AG09309 (cell line): ENCODE measurements around the gene NSDHL.

ENCODE experiments used
- DNase-seq: peaks from one replicate; pipeline ENCODE4 v3.0.0-alpha.2; 2010; ENCODE audit warnings: low read depth
- H3K4me3 ChIP-seq: 2 replicates; pipeline ENCODE4 v1.5.1; 2011; ENCODE audit warnings: mild to moderate bottlenecking, low read depth, low read length, moderate library complexity; ENCODE audit not compliant: control insufficient read depth
- TF ChIP-seq, protein P1 (sequence below): IDR thresholded peaks from 2 replicates; pipeline ENCODE4 v1.5.1; 2011; ENCODE audit warnings: mild to moderate bottlenecking, low read depth, low read length, inconsistent platforms; ENCODE audit not compliant: insufficient read depth, control insufficient read depth; ENCODE audit errors: missing control alignments

NSDHL gene

DNA sequence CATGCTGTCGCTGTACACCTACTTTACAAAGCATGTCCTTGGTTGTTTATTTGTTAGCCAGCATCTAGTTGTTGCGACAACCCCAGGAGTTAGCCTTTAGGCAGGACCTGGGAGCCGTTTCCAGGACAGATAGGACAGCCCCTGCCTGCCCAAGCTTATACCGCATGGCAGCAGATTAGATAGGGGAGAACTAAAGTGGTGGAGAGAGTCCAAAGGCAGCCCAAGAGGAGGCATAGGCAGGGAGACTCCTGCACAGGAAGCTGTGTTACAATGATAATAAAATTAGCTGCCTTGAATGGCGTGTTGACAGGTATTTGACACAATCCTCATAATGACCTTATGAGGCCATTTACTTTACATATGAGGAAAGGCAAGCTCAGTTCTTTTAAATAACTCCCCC lies 13.0 kb downstream of the NSDHL start:
- TF ChIP-seq, protein P1, sequence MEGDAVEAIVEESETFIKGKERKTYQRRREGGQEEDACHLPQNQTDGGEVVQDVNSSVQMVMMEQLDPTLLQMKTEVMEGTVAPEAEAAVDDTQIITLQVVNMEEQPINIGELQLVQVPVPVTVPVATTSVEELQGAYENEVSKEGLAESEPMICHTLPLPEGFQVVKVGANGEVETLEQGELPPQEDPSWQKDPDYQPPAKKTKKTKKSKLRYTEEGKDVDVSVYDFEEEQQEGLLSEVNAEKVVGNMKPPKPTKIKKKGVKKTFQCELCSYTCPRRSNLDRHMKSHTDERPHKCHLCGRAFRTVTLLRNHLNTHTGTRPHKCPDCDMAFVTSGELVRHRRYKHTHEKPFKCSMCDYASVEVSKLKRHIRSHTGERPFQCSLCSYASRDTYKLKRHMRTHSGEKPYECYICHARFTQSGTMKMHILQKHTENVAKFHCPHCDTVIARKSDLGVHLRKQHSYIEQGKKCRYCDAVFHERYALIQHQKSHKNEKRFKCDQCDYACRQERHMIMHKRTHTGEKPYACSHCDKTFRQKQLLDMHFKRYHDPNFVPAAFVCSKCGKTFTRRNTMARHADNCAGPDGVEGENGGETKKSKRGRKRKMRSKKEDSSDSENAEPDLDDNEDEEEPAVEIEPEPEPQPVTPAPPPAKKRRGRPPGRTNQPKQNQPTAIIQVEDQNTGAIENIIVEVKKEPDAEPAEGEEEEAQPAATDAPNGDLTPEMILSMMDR, result no peak
- no peak for DNase-seq
- H3K4me3 ChIP-seq, result no peak overlapping the region

DNA sequence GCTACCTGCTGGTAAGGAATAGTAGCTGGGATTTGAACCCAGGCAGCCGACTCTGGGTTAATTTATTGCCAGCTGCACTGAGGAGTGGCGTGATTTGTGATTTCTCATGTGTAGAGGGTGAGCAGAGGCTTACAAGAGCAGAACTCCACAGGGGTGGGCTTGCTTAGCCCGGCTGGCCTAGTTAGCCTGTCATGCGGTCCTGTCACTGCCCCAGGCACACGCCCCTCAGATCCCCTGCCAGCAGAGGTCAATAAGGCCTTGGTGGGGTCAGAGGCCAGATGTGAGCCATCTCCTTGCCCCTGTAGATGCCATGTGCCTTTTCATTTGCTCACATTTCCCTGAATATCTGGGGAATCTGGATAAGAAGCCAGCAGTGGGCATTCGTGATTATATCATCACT lies 13.4 kb downstream of the NSDHL start:
- no peak overlapping the region for H3K4me3 ChIP-seq
- TF ChIP-seq, protein P1, result no peak
- no peak for DNase-seq

DNA sequence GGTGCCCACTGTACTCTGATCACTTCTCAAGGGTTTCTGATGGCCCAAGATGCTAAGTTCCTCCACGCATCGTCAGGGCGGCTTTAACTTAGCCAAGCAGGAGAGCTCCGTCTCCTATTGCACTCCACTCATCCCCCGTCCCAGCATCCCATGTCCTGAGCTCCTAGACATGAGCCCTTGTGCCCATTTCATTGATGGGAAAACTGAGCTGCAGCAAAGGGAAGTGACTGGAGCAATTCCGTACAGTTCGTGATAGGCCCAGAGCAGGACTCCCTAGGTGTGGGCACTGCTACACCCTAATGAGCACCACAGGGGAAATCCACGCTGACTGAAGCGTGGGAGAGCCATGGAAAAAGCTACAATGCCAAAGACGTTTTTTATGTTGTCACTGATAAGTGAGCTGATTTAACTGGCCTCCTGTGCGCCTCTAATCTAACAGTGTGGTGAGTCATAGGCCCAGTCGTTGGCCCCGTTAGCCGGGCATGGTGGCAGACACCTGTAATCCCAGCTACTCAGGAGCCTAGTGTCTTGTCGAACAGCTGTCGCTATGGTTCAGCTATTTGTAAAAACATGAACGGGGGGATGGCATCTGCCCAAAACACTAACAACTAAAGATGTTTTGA lies 14.9 kb downstream of the NSDHL start:
- TF ChIP-seq, protein P1, result no peak
- H3K4me3 ChIP-seq, result no peak overlapping the region
- DNase-seq, result no peak

DNA sequence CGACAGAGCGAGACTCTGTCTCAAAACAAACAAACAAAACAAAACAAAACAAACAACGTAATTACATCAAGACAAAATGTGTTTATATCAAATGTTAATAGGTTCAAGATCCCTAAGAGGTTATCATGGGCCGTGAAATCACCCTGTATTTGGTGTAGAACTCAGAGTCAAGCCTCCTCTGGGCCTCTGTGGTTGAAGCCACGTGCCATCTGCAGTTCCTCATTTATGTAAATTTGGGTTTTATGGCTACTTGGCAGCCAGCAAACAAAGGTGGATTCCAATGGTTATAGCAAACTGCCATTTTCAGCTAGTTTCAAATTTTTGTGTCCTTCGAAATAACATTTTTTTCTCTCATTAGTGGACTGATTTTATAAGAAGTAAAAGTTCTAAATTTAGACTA lies 16.4 kb downstream of the NSDHL start:
- no peak for DNase-seq
- no peak overlapping the region for H3K4me3 ChIP-seq
- TF ChIP-seq, protein P1, result no peak

DNA sequence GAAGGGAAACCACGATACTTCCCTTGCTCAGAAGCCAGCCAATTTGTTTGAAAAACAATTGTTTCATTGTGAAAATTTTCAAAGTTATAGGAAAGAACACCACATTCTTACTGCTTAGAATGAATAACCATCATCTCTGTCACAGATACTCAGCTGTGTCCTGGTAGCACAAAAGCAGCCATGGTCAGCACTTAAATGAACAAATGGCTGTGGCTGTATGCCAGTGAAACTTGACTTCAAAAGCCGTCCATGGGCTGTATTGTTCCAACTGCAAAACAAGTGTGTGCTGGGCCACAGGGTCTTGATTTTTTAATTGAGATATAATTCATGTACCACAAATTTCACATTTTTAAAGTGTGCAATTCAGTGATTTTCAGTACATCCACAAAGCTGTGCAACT lies 19.6 kb downstream of the NSDHL start:
- TF ChIP-seq, protein P1, result no peak
- DNase-seq, result no peak

DNA sequence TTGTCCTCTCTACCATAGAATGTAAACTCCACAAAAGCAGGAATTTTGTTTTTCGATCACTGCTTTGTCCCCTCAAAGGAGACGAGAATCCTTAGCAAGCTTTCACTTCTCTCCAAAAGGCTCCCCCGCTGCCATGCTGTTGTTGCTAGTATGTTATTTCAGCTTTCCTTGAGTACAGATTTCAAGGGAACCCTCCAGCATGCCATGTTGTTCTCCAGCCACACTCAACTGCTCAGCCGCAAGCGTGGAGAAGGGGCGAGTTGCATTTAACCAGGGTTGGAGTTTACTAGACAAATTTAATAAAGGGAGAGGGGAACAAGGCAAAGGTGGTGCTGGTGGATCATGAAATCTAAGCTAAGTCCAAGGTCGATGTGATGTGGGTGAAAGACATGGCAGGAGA lies 23.1 kb downstream of the NSDHL start:
- TF ChIP-seq, protein P1, result no peak
- H3K4me3 ChIP-seq, result no peak overlapping the region
- no peak for DNase-seq

More for the DNA sequence above, 19.6 kb downstream of the NSDHL start:
- no peak overlapping the region for H3K4me3 ChIP-seq

DNA sequence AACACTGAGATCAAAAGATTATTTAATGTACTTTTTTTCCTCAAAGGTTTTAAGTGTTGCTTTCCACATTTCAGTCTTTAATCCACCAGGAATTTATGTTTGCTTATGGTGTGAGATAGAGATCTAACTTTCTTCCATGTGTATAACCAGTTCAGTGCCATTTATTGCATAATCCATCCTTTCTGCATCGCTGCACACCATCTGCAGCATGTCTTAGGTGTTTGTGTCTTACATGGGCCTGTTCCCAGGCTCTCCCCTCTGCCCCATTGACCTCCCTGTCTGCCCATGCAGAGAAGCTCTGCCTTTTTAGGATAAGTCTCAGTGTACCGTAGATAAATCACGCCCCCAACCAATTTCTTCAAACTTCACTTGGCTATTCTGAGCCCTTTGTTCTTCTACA lies 30.3 kb downstream of the NSDHL start:
- no peak for DNase-seq
- TF ChIP-seq, protein P1, result no peak
- H3K4me3 ChIP-seq, result no peak overlapping the region
